A549 (cell line): ENCODE measurements around the gene MOB3C. TPM values are rescaled to one million over a fixed set of nuclear protein-coding genes. Genes with fewer than 3 reads are reported as not detected.

Source experiments
- ATAC-seq, 2 experiments: fragments of 200-7000 bp in 1 of 2; fragments of >200 bp in 1 of 2; cut with Nextera tagmentation in 1 of 2; cut with Tn5 transposase in 1 of 2; 3 replicates each; pipeline versions ENCODE4 v1.8.0 to v1.9.1; 2018 to 2020; ENCODE audit warnings: mild to moderate bottlenecking in 1 of 2, moderate library complexity in 1 of 2
- CTCF ChIA-PET: fragments of 300-600 bp; sonication (Branson Sonifier 250); formaldehyde crosslinking; extraction: SDS; loops from one replicate; lab custom pipeline; 2021; ENCODE audit warnings: antibody characterized with exemption, inconsistent platforms; lab: Yijun Ruan, JAX
- POLR2A ChIA-PET: fragments of 350-600 bp; formaldehyde crosslinking; extraction: SDS; loops from one replicate; lab custom pipeline; 2021; ENCODE audit warnings: antibody characterized with exemption, inconsistent platforms; lab: Yijun Ruan, JAX
- DNase-seq, 2 experiments: peaks; one replicate each; pipeline versions ENCODE4 v3.0.0 to v3.0.0-alpha.2; 2011 to 2016; ENCODE audit warnings: low read depth in 1 of 2, low spot score in 1 of 2
- FAIRE-seq: peaks from 2 replicates; lab custom pipeline; 2011; peaks lifted over from hg19 to GRCh38; lab: Jason Lieb, UNC
- H3K27ac ChIP-seq, 2 experiments: fragments of >200 bp; sonication (Bioruptor Twin); formaldehyde crosslinking; 3 replicates each; pipeline ENCODE4 v1.5.1; 2016 to 2017
- H3K4me1 ChIP-seq: fragments of >200 bp; sonication (Bioruptor Twin); formaldehyde crosslinking; 3 replicates; pipeline ENCODE4 v1.6.1; 2016
- H3K4me2 ChIP-seq: fragments of >200 bp; sonication (Bioruptor Twin); formaldehyde crosslinking; 3 replicates; pipeline ENCODE4 v1.6.1; 2016
- H3K4me3 ChIP-seq: fragments of >200 bp; sonication (Bioruptor Twin); formaldehyde crosslinking; 3 replicates; pipeline ENCODE4 v1.5.1; 2016
- H3K9me3 ChIP-seq: fragments of >200 bp; sonication (Bioruptor Twin); formaldehyde crosslinking; 3 replicates; pipeline ENCODE4 v1.6.1; 2016
- CBX2 ChIP-seq: fragments of 200-600 bp; sonication (generic); IDR thresholded peaks from 2 replicates; pipeline ENCODE4 v1.6.1; 2016; ENCODE audit warnings: low read depth, mild to moderate bottlenecking, borderline replicate concordance
- CBX8 ChIP-seq: fragments of 200-600 bp; sonication (generic); IDR thresholded peaks from 2 replicates; pipeline ENCODE4 v1.6.1; 2016
- EHF ChIP-seq: fragments of 250-450 bp; sonication (Bioruptor Pico); IDR thresholded peaks from 2 replicates; pipeline ENCODE4 v1.5.0; 2020; ENCODE audit warnings: mild to moderate bottlenecking
- ESRRA ChIP-seq: fragments of 150-350 bp; IDR thresholded peaks from 2 replicates; pipeline ENCODE4 v1.6.1; 2014; ENCODE audit warnings: mild to moderate bottlenecking, low read length, borderline replicate concordance
- FOXS1 ChIP-seq: fragments of 250-450 bp; sonication (Bioruptor Pico); IDR thresholded peaks from 2 replicates; pipeline ENCODE4 v1.5.0; 2020; ENCODE audit warnings: mild to moderate bottlenecking, moderate library complexity
- HDAC2 ChIP-seq: fragments of 200-600 bp; sonication (generic); IDR thresholded peaks from 2 replicates; pipeline ENCODE4 v1.6.1; 2016
- JUN ChIP-seq, 2 experiments: fragments of >200 bp; sonication (Bioruptor Twin); formaldehyde crosslinking; IDR thresholded peaks; 2 replicates in 1 of 2; 3 replicates in 1 of 2; pipeline ENCODE4 v1.6.1; 2016 to 2017
- MAFK ChIP-seq: fragments of 450-650 bp; IDR thresholded peaks from 2 replicates; pipeline ENCODE4 v1.6.1; 2014; ENCODE audit not compliant: partially characterized antibody
- NFE2L2 ChIP-seq: fragments of 150-350 bp; conservative IDR thresholded peaks from 2 replicates; pipeline ENCODE4 v1.6.1; 2014; ENCODE audit warnings: low read length
- PHF8 ChIP-seq: fragments of 200-600 bp; sonication (generic); IDR thresholded peaks from 2 replicates; pipeline ENCODE4 v1.6.1; 2016; ENCODE audit warnings: low read depth, mild to moderate bottlenecking, antibody characterized with exemption, moderate library complexity, borderline replicate concordance
- RAD21 ChIP-seq, 2 experiments: fragments of >200 bp in 1 of 2; sonication (Bioruptor Twin) in 1 of 2; formaldehyde crosslinking in 1 of 2; IDR thresholded peaks in 1 of 2; conservative IDR thresholded peaks in 1 of 2; 2 replicates in 1 of 2; 3 replicates in 1 of 2; pipeline ENCODE4 v1.6.1; 2012 to 2018; ENCODE audit warnings: inconsistent platforms in 1 of 2
- RARB ChIP-seq: fragments of 250-450 bp; sonication (Bioruptor Pico); IDR thresholded peaks from 2 replicates; pipeline ENCODE4 v1.8.0; 2021; ENCODE audit warnings: mild to moderate bottlenecking, moderate library complexity
- RFX5 ChIP-seq: fragments of 450-650 bp; IDR thresholded peaks from 2 replicates; pipeline ENCODE4 v1.7.1; 2014; ENCODE audit warnings: antibody characterized with exemption, mild to moderate bottlenecking, moderate library complexity
- RNF2 ChIP-seq: fragments of 200-600 bp; sonication (generic); IDR thresholded peaks from 2 replicates; pipeline ENCODE4 v1.6.1; 2016; ENCODE audit warnings: low read depth, mild to moderate bottlenecking, antibody characterized with exemption, moderate library complexity, borderline replicate concordance
- SREBF2 ChIP-seq: fragments of 450-650 bp; IDR thresholded peaks from 2 replicates; pipeline ENCODE4 v1.6.1; 2014; ENCODE audit warnings: mild to moderate bottlenecking, moderate library complexity
- TFCP2L1 ChIP-seq: fragments of 250-450 bp; sonication (Bioruptor Pico); IDR thresholded peaks from 2 replicates; pipeline ENCODE4 v1.5.0; 2021; ENCODE audit warnings: mild to moderate bottlenecking
- TP53 ChIP-seq: fragments of 250-450 bp; sonication (Bioruptor Pico); IDR thresholded peaks from 2 replicates; pipeline ENCODE4 v1.5.0; 2021; ENCODE audit warnings: mild to moderate bottlenecking, moderate library complexity
- ZNF302 ChIP-seq: fragments of 250-450 bp; sonication (Bioruptor Pico); IDR thresholded peaks from 2 replicates; pipeline ENCODE4 v1.9.0; 2021; ENCODE audit warnings: inconsistent platforms, mild to moderate bottlenecking, moderate library complexity
- WGBS: methylation state at CpG from one replicate; pipeline ENCODE4 v1.1.6; 2017; ENCODE audit errors: missing lambda C conversion rate; 5-methylcytosine and 5-hydroxymethylcytosine counted together
- polyA plus RNA-seq, 4 experiments: library from polyadenylated mRNA; depleted of rRNA in 3 of 4; stranded (reverse); fragments of >200 nt; fragmentation: RNase III in 1 of 4; extraction: RNeasy Plus Mini Kit Qiagen cat#74134 plus additional on column Dnase treatment in 1 of 4; gene quantifications; 2 replicates in 3 of 4; 3 replicates in 1 of 4; pipeline ENCODE4 v1.2.3, GENCODE V29; 2011 to 2017
- TF ChIP-seq, protein P1 (sequence below): fragments of >200 bp; sonication (Bioruptor Twin); formaldehyde crosslinking; IDR thresholded peaks from 3 replicates; pipeline ENCODE4 v1.5.1; 2016
- TF ChIP-seq, protein P2 (sequence below): fragments of 450-650 bp; IDR thresholded peaks from 2 replicates; pipeline ENCODE4 v1.6.1; 2014; ENCODE audit warnings: antibody characterized with exemption

The MOB3C gene
- polyA plus RNA-seq, 2 of the 4 experiments (the other 2 are of a cell fraction) = 2.6 to 2.7 TPM

DNA sequence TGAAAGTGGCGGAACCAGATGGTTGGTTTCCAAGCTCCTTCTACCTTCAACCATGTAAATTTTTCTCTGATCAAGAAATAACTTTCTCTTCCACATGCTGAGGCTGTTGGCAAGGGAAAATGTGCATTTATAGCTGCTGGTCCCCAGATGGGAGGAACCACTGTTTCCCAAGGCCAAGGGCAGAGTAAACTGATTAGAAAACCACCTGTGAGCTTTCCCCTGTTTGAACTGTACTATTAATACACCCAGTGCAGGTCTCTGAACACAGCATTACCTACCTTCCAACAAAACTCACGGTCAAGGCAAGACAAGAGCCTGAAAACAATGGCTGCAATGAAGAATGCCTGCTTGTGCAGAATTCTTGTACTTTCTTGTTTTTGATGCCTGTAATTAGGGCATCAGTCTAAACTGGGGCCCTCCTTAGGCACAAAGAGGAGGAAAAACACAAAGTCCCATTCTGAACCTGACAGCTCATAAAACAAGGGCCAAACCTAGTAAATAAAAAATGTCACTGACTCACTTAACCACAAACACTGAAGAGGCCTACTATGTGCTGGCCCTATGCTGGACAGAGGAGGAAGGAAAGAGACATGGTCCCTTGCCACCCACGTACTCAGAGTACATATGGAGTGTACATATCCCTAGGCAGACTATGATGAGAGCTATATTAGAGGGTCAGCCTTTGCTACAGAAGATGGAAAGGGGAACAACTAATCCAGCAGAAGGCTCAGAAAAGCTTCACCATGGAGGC lies 15.2 kb downstream of the MOB3C start (continued):
- TF ChIP-seq NFE2L2 (no peak), TP53 (CRISPR knock-in tag) (no peak), RAD21 (conservative IDR thresholded peaks at IDR 0.05 in 1 of 2, IDR thresholded peaks at IDR 0.05 in 1 of 2) (no peak), SREBF2 (no peak), FOXS1 (no peak)

DNA sequence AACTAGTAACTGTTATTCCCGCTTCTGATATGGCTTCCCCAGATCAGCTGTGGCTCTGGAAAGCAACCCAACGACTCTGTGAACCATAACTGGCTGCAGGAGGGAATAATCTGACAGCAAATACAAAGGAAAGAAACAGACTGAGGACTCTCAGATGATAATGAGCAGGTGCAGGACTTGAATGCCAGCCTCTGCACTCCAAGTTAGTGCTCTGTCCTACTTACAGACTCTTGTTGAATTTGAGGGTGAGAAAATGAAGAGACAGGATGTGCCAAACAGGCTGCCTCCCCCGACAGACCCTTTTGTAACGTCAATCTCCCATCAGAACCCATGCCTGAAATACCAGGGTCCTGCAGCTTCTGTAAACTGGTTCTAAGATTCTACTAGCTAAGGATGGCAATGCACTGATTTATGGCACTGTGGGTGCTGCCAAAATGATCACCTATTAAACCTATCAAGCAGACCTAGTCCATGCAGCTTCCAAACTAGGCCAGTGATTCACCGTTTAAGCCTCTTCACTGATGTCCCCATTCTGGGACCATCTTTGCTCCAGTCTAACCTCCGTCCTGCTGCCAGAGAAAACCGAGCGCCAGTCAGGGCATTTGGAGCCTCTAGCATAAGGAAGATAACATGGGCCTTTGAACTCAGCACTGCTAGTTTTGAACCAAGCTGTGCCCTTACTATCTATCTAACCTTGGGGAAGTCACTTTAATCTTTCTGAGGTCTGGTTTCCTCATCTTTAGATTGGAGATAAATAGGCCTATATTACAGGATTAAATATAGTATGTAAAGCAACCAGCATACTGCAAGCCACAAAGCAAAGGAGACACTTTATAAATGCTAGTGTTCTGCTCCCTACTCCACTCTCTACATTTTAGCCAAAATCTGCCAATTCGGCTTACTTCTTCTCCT lies 17.3 kb downstream of the MOB3C start:
- TF ChIP-seq CBX2 (no peak), ESRRA (no peak)
- TF ChIP-seq, all 56 proteins: peak for 0
- no peak overlapping the region for H3K27ac ChIP-seq
- H3K4me1 ChIP-seq = peaks cover 7% of the 10 kb centered on the region; the same call in 2 of the 3 replicates
- DNase-seq = no peak
- no peak for FAIRE-seq
- no peak overlapping the region for H3K4me2 ChIP-seq
- no peaks in the 10 kb centered on the region for H3K9me3 ChIP-seq
- CTCF ChIA-PET = no interaction called here
- ATAC-seq = no peak
- POLR2A ChIA-PET = no interaction called here
- H3K4me3 ChIP-seq = no peak overlapping the region
- WGBS = 85% methylated on average over 9 of the region's 9 CpGs

DNA sequence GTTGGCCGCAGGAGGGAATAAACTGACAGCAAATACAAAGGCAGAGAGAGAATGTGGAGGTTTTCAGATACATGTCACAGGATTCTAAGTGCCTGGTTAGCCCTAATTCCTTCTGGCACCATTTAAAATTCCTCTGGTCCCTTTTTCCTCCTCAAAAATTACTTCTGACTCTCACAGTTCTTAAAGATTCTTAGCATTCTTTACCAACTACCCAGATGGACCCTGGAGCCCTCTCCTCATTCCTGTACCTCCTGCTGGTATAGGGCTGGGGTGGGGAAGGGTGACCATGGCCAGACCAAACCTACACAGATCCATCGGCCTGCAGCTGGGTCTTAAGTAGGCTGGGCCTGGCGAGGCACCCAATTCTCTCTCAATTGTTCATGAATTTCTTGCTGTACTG lies 19.8 kb downstream of the MOB3C start:
- H3K4me2 ChIP-seq = no peak overlapping the region
- no peak for ATAC-seq
- TF ChIP-seq PHF8 (no peak), EHF (CRISPR knock-in tag) (no peak), TFCP2L1 (CRISPR knock-in tag) (no peak), RNF2 (no peak), ZNF302 (no peak), CBX8 (no peak), RARB (CRISPR knock-in tag) (no peak), HDAC2 (no peak), MAFK (no peak), JUN (IDR thresholded peaks at IDR 0.05) (no peak), RFX5 (no peak)
- TF ChIP-seq, protein P1, sequence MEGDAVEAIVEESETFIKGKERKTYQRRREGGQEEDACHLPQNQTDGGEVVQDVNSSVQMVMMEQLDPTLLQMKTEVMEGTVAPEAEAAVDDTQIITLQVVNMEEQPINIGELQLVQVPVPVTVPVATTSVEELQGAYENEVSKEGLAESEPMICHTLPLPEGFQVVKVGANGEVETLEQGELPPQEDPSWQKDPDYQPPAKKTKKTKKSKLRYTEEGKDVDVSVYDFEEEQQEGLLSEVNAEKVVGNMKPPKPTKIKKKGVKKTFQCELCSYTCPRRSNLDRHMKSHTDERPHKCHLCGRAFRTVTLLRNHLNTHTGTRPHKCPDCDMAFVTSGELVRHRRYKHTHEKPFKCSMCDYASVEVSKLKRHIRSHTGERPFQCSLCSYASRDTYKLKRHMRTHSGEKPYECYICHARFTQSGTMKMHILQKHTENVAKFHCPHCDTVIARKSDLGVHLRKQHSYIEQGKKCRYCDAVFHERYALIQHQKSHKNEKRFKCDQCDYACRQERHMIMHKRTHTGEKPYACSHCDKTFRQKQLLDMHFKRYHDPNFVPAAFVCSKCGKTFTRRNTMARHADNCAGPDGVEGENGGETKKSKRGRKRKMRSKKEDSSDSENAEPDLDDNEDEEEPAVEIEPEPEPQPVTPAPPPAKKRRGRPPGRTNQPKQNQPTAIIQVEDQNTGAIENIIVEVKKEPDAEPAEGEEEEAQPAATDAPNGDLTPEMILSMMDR = no peak
- TF ChIP-seq, protein P2, sequence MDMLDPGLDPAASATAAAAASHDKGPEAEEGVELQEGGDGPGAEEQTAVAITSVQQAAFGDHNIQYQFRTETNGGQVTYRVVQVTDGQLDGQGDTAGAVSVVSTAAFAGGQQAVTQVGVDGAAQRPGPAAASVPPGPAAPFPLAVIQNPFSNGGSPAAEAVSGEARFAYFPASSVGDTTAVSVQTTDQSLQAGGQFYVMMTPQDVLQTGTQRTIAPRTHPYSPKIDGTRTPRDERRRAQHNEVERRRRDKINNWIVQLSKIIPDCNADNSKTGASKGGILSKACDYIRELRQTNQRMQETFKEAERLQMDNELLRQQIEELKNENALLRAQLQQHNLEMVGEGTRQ = no peak
- CTCF ChIA-PET = interaction anchor here (0.7 to 1.6 kb wide), 2 partner anchors 10 to 48 kb away, joined by 3 read pairs; no protein-coding TSS in a partner anchor
- H3K9me3 ChIP-seq = no peaks in the 10 kb centered on the region
- no peak overlapping the region for H3K27ac ChIP-seq
- no peaks in the 10 kb centered on the region for H3K4me1 ChIP-seq
- no peak for FAIRE-seq
- WGBS = 94% methylated on average over 3 of the region's 3 CpGs
- no peak overlapping the region for H3K4me3 ChIP-seq
- POLR2A ChIA-PET = no interaction called here
- DNase-seq = no peak
